LNCaP clone FGC (cell line): ENCODE measurements around the gene SLC44A1.

ENCODE experiments used
- DNase-seq: peaks from one replicate; pipeline ENCODE4 v3.0.0-alpha.2; 2011; ENCODE audit warnings: low read depth
- H3K4me3 ChIP-seq: 2 replicates; pipeline ENCODE4 v1.5.1; 2011; ENCODE audit warnings: mild to moderate bottlenecking, low read depth, low read length, control low read depth
- CTCF ChIP-seq: IDR thresholded peaks from 2 replicates; pipeline ENCODE4 v1.5.1; 2012; ENCODE audit warnings: mild to moderate bottlenecking; ENCODE audit not compliant: control insufficient read depth, insufficient read depth; ENCODE audit errors: extremely low read depth

The SLC44A1 gene

DNA sequence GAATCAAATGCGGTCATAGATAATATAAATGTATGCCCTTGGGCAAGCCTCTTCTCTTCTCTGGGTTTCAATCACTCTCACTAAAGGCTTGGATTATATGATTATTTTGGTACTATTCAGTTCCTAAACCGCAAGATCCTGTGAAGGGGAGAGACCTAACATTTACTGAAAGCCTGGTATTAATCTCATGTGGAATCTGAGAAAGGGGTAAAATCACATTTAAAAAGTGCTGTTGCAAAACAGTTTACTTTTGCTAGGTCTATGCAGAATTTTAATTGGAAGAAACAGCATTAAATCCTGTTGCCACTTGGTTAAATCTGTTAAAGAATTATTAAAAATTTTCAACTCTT is 50.7 kb downstream of the SLC44A1 start:
- no peak overlapping the region for H3K4me3 ChIP-seq
- no peak for TF ChIP-seq CTCF
- DNase-seq = no peak

- TF ChIP-seq CTCF = no peak
- no peak for DNase-seq
- no peak overlapping the region for H3K4me3 ChIP-seq
Observed at GRCh38 chr9:105295986-105296385, 51.5 kb downstream of the SLC44A1 start.

- H3K4me3 ChIP-seq = no peak overlapping the region
- TF ChIP-seq CTCF = no peak
- no peak for DNase-seq
Observed at GRCh38 chr9:105296445-105296844, 52.0 kb downstream of the SLC44A1 start.

DNA sequence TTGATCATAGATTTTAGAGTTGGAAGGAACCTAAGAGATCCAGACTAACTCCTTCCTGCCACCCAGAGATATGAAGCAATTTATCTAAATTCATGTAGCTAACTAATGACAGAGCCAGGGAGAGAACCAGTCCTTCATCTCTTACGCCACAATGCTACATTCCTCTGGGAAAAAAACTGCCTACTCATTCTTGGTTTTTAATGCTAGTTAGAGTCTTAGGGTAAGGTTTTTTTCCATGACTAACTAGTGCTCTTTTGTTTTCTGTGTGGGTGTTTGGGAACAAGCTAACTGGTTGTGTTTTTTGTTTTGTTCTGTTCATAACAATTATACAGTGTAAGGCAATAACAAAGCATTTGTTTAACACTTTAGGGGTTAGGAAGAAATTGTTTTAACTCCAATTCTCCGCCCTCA is 52.4 kb downstream of the SLC44A1 start:
- no peak for TF ChIP-seq CTCF
- no peak overlapping the region for H3K4me3 ChIP-seq
- DNase-seq = no peak

DNA sequence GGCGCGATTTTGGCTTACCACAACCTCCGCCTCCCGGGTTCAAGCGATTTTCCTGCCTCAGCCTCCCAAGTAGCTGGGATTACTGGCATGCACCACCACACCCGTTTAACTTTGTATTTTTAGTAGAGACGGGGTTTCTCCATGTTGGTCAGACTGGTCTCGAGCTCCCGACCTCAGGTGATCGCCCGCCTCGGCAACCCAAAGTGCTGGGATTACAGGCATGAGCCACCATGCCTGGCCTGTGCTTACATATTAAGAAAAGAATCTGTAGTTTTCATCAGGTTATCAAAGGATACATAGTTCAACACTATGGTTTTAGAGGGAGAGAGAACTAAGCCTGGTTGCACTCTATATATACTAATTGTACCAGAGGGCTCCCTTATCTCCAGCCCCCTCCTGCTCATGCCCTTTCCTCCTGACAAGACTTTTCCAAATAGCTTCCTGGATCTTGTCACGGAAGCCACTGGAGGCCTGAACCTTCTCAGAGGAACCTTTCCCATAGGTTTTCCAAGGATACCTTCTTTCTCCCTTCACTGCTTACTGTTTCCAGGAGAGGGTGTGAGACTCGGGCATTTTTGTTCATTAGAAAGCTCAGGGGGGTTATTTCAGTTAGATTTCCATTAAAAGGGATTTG is 53.1 kb downstream of the SLC44A1 start:
- H3K4me3 ChIP-seq = no peak overlapping the region
- TF ChIP-seq CTCF = no peak
- no peak for DNase-seq

DNA sequence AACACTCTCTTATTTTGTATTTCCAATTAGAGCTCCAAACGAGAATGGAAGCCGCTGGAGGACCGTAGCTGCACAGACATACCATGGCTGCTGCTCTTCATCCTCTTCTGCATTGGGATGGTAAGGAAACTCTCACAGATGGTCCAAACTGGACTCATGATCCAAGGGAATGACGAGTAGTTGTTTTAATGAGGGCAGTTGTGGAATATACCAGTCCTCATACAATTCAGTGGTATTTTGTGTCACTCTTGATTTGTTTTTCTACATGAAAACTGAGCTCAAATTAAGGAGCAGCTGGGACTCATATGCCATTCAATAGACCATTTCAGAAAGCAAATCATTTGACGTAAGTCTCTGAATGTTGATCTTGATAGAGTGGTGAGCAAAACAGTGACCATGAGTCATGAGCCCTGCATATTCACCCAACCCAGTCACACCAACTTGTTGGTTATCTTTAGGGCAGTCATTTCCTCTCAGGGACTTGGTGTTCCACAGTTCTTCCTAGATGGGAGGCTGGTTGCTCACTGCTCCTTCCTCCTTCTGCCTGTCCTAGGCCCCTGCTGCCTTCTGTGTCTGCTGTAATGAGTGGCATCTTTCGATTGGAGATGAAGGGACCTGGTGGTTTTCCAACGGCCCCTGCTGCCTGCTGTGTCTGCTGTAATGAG is 54.9 kb downstream of the SLC44A1 start:
- no peak for TF ChIP-seq CTCF
- DNase-seq = no peak
- no peak overlapping the region for H3K4me3 ChIP-seq

DNA sequence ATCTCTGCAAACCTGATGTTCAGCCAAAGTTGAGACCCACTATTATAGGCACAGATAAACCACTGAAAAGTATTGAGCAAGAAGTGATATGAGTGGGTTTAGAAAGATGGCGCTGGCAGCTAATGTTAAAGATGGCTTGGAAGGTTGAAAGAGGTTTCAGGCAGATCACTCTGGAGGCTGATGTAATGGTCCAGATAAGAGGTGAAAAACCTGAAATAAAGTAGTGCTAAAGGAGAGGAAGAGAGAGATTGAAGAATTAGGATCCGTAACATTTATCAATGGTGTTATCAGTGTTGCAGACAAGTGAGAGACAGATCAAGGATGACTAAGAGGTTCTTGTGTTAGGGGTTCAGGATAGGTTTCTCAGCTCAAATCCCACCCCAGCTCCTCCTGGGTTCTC is 58.3 kb downstream of the SLC44A1 start:
- no peak overlapping the region for H3K4me3 ChIP-seq
- TF ChIP-seq CTCF = no peak
- DNase-seq = no peak
